SIG-M5 treated with dmso at 0.1 percent for 504 hours (cell line): ENCODE data around the gene DPYSL4.
"Not testable (repeated sequence)": the region's sequence is repeated elsewhere in the genome, so short reads cannot be mapped to it uniquely, and the experiment has no call there.

Experiments used
- DNase-seq: peaks from one replicate; lab custom pipeline; 2025; ENCODE audit not compliant: unreplicated experiment; lab: John Stamatoyannopoulos, UW

The DPYSL4 gene

GRCh38 chr10:132205650-132206376 is 19.1 kb downstream of the DPYSL4 start:
- DNase-seq = no peak

GRCh38 chr10:132206377-132206745 is 19.6 kb downstream of the DPYSL4 start:
- no peak for DNase-seq

- DNase-seq = no peak
Observed at GRCh38 chr10:132206806-132207535, 20.2 kb downstream of the DPYSL4 start.

- DNase-seq = no peak
Observed at GRCh38 chr10:132207536-132208461, 21.1 kb downstream of the DPYSL4 start.

- no peak for DNase-seq
Observed at GRCh38 chr10:132208462-132209050, 21.8 kb downstream of the DPYSL4 start.

- no peak for DNase-seq
Observed at GRCh38 chr10:132209130-132209529, 22.4 kb downstream of the DPYSL4 start.

GRCh38 chr10:132209978-132210530 is 23.3 kb downstream of the DPYSL4 start:
- no peak for DNase-seq

GRCh38 chr10:132210766-132211165 is 24.0 kb downstream of the DPYSL4 start:
- DNase-seq = no peak

GRCh38 chr10:132211246-132211645 is 24.5 kb downstream of the DPYSL4 start:
- DNase-seq = no peak

GRCh38 chr10:132212816-132213215 is 26.1 kb downstream of the DPYSL4 start:
- no peak for DNase-seq

- DNase-seq = no peak
Observed at GRCh38 chr10:132213917-132214316, 27.2 kb downstream of the DPYSL4 start.

- not testable (repeated sequence) for DNase-seq
Observed at GRCh38 chr10:132216441-132216840, 29.7 kb downstream of the DPYSL4 start.

- no peak for DNase-seq
Observed at GRCh38 chr10:132219486-132219885, 32.7 kb downstream of the DPYSL4 start.

GRCh38 chr10:132220061-132220460 is 33.3 kb downstream of the DPYSL4 start:
- DNase-seq = no peak

GRCh38 chr10:132220996-132221395 is 34.2 kb downstream of the DPYSL4 start:
- not testable (repeated sequence) for DNase-seq

GRCh38 chr10:132222726-132223125 is 36.0 kb downstream of the DPYSL4 start:
- DNase-seq = no peak

GRCh38 chr10:132223156-132223590 is 36.4 kb downstream of the DPYSL4 start:
- DNase-seq = peak; percentile 69

GRCh38 chr10:132223611-132224342 is 37.0 kb downstream of the DPYSL4 start:
- no peak for DNase-seq

- no peak for DNase-seq
Observed at GRCh38 chr10:132224343-132225072, 37.8 kb downstream of the DPYSL4 start.
